Urinary bladder (tissue), 4 donors: Measurements from ENCODE around the gene GNAT1. TPM values are rescaled to one million over a fixed set of nuclear protein-coding genes. Genes with fewer than 3 reads are reported as not detected.
A peak's percentile ranks its signal among the peaks of the same experiment; 100 is the strongest.

Experiments
- DNase-seq: peaks from one replicate; pipeline ENCODE4 v3.0.0-alpha.2; 2015; ENCODE audit errors: extremely low spot score
- H3K27ac ChIP-seq: one replicate; pipeline ENCODE4 v1.5.1; 2013; ENCODE audit warnings: low read depth, mild to moderate bottlenecking, moderate library complexity
- H3K36me3 ChIP-seq: one replicate; pipeline ENCODE4 v1.6.1; 2013; ENCODE audit warnings: mild to moderate bottlenecking, moderate library complexity; ENCODE audit not compliant: insufficient read depth
- H3K4me1 ChIP-seq: one replicate; pipeline ENCODE4 v1.6.1; 2013; ENCODE audit warnings: mild to moderate bottlenecking, moderate library complexity; ENCODE audit not compliant: insufficient read depth
- H3K4me3 ChIP-seq: one replicate; pipeline ENCODE4 v1.5.1; 2013; ENCODE audit warnings: low read depth, low read length
- WGBS: extraction: QIAGEN DNeasy Blood & Tissue Kit; methylation state at CpG from one replicate; pipeline ENCODE4 v1.1.7; 2013; 5-methylcytosine and 5-hydroxymethylcytosine counted together
- polyA plus RNA-seq: library from polyadenylated mRNA; stranded (reverse); fragments of 200-250 nt; gene quantifications from one replicate; pipeline ENCODE4 v1.2.3, GENCODE V29; 2013
- total RNA-seq: library from RNA; depleted of rRNA; stranded (reverse); fragments of >200 nt; gene quantifications from one replicate; pipeline ENCODE4 v1.2.3, GENCODE V29; 2014
- donor health status: healthy with polysubstance abuse.
- donor health status: healthy.

The GNAT1 gene
- total and polyA plus RNA-seq, 2 donors: not detected

DNA sequence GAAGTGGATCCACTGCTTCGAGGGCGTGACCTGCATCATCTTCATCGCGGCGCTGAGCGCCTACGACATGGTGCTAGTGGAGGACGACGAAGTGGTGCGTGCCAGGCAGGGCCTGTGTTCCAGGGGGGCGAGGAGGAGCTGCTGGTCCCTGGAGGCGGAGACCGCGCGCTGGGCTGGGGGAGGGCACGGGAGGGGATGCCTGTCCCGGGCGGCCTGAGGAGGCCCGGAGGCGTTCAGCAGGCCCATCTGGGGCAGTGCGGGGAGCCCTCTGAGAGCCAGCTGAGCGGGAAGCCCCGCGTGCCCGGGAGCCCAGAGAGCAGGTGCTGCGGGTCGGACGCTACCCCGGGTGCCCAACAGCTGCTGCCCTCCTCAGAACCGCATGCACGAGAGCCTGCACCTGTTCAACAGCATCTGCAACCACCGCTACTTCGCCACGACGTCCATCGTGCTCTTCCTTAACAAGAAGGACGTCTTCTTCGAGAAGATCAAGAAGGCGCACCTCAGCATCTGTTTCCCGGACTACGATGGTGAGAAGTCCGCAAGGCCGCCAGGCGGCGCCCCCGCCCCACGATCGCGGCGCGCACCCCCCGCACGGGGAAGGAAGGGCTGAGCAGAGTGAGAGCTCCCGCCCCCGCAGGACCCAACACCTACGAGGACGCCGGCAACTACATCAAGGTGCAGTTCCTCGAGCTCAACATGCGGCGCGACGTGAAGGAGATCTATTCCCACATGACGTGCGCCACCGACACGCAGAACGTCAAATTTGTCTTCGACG is 2.9 kb downstream of the GNAT1 start:
- no peak overlapping the region for H3K4me3 ChIP-seq
- no peaks in the 10 kb centered on the region for H3K4me1 ChIP-seq

GRCh38 chr3:50194903-50195500 is 3.6 kb downstream of the GNAT1 start:
- no peak for DNase-seq
- no peaks in the 10 kb centered on the region for H3K4me1 ChIP-seq
- no peaks in the 10 kb centered on the region for H3K36me3 ChIP-seq
- WGBS: 59% methylated on average over 14 of the region's 14 CpGs
- no peak overlapping the region for H3K4me3 ChIP-seq
- H3K27ac ChIP-seq: no peak overlapping the region

More for the DNA sequence above, 2.9 kb downstream of the GNAT1 start:
- Histone ChIP-seq H3K36me3 (no peaks in the 10 kb centered on the region), H3K27ac (no peak overlapping the region)
- 9% methylated on average over 70 of the region's 70 CpGs for WGBS
- no peak for DNase-seq

- no peaks in the 10 kb centered on the region for H3K36me3 ChIP-seq
- H3K27ac ChIP-seq: no peak overlapping the region
- 50% methylated on average over 4 of the region's 4 CpGs for WGBS
- H3K4me1 ChIP-seq: no peaks in the 10 kb centered on the region
- DNase-seq: no peak
- no peak overlapping the region for H3K4me3 ChIP-seq
These were observed 4.3 kb downstream of the GNAT1 start for GRCh38 chr3:50195501-50196252.

DNA sequence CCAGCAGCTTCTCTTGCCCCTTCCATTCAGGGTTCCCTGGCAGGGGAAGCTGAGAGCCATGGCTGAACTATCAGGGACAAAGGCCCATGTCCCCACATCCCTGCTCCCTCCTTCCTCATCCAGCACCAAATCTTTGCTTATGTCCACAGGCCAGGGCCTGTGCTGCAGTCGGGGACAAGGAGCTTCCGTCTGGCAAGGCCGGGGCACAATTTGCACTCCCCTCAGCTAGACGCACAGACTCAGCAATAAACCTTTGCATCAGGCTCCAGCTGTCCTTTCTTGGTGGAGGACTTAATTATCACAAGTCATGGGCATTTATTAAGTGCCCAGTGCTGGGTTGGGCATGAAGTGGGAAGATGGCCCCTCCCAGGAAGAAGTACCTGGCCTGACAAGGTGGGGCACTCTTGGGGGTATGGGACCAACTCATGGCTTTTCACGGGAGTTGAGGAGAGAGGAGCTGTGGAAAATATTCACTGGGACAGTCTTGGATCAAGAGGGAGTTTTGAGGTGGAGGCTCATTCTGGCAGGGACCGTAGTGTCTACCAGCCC is 4.9 kb downstream of the GNAT1 start:
- DNase-seq: no peak
- Histone ChIP-seq H3K4me1 (no peaks in the 10 kb centered on the region), H3K36me3 (no peaks in the 10 kb centered on the region), H3K27ac (no peak overlapping the region), H3K4me3 (no peak overlapping the region)
- 62% methylated on average over 6 of the region's 6 CpGs for WGBS

DNA sequence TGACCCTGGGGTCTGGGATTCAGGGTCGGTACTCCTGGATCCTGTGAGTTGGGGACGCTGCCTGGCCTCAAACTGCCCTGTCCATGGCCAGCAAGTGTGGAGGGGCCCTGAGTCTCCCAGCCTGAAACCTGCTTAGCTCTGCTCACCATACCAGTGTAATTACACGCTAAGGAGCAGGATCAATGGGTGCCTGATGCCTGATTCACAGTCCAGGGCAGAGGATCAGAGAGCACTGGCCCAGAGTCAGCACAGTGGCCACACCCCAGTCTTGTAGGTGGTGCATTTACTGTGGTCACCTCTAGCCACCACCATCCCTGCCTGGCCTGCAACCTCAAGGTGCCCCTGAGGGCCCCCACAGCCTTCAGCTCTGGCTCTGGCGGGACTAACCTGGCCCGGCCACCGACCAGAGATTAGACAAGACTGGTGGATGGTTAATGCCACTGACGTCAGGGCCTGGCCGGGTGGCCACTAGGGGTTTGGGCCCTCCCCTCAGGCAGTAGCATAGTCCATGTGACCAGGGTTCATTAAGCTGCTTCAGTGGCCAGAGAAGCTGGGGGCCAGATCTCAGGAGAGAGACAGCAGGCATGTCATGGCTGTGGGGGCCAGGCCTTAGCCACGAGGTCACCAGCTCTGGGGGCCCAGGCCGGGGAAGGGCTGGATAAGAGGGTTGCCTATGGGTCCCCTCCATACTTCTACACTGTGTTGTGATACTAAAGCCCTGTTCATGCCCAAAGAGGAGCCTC is 10.3 kb downstream of the GNAT1 start:
- no peaks in the 10 kb centered on the region for H3K4me1 ChIP-seq
- no peak for DNase-seq
- 83% methylated on average over 10 of the region's 10 CpGs for WGBS

DNA sequence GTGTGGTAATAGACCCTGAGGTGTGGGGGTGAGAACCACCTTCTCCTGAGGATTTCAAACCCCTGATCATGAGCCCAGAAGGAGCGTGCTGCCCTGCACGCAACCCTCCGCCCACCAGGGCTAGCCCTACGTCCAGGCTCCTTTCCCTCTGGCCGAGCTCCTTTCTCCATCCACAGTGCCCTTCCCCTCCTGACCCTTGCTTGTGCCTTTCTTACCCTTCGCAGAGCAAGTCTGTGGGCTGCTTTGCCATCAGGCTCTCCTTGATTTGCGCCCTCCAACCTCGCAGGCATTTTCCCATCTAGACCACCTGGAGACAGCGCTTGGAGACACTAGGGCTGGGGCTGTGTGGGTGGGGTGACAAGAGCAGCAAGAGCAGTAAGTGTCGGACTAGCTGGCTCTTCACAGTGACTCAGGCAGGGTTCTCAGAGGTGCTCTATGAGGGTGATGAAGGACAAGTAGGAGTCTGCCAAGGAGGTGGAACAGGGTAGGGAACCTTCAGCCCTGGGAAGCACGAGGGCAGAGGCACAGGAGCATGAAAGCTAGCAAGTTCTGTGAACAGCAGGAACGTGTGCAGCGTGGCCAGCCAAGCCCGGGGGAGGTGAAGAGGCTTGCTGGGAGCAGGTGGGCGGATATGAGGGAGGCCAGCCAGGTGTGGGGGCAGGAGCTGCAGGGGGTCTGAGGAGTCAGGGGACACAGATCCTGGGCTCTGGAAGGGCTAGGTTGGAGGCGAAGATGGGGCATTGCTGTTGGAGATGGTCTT is 11.1 kb downstream of the GNAT1 start:
- no peak for DNase-seq
- no peaks in the 10 kb centered on the region for H3K36me3 ChIP-seq
- WGBS: 87% methylated on average over 16 of the region's 16 CpGs
- no peak overlapping the region for H3K4me3 ChIP-seq
- no peaks in the 10 kb centered on the region for H3K4me1 ChIP-seq
- H3K27ac ChIP-seq: no peak overlapping the region

More for the DNA sequence above, 10.3 kb downstream of the GNAT1 start:
- no peaks in the 10 kb centered on the region for H3K36me3 ChIP-seq
- no peak overlapping the region for H3K27ac ChIP-seq
- H3K4me3 ChIP-seq: no peak overlapping the region

- no peak for DNase-seq
- Histone ChIP-seq H3K4me3 (no peak overlapping the region), H3K36me3 (no peaks in the 10 kb centered on the region), H3K27ac (no peak overlapping the region), H3K4me1 (no peaks in the 10 kb centered on the region)
- 70% methylated on average over 9 of the region's 9 CpGs for WGBS
These were observed 11.9 kb downstream of the GNAT1 start for GRCh38 chr3:50203113-50203808.

- Histone ChIP-seq H3K4me3 (no peak overlapping the region), H3K27ac (no peak overlapping the region), H3K36me3 (no peaks in the 10 kb centered on the region), H3K4me1 (no peaks in the 10 kb centered on the region)
- 68% methylated on average over 12 of the region's 12 CpGs for WGBS
- no peak for DNase-seq
These were observed 12.7 kb downstream of the GNAT1 start for GRCh38 chr3:50203809-50204803.

DNA sequence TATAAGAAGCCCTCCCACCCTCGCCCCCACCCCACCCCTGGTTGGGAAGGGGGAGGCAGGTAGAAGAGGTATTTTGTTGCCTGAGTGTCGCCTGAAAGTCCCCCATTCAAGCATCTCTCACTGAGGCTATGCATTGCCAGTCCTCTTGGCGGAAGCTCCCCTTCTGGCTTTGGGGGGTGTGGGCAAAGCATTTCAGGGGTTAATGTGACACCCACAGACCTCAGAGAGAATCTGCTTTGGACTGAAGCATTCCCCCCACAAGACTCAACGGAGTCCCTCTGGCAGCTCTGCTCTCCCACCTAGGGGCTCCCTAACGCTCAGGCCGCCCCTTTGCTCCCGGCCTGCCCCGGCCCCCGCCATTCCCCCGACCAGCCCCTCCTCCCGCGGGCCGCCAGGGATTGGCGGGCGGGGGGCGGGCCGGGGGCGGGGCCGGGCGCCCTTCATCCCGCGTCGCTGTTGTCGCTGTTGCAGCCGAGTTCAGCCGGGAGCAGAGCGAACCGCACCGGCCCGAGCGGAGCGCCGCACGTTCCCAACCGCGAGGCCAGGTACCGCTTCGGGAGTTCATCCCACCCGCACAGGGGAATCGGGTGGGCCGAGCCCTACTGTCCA is 13.5 kb downstream of the GNAT1 start, which contains the start of gene SLC38A3:
Gene SLC38A3, plus strand, starts transcription at position 468 of the 609 bp plus-strand sequence. CDS start 8,929 bp downstream, outside the sequence.
- 3% methylated on average over 41 of the region's 41 CpGs for WGBS
- no peak for DNase-seq
- Histone ChIP-seq H3K4me1 (no peaks in the 10 kb centered on the region), H3K27ac (no peak within 1 kb of the TSS), H3K4me3 (peak within 1 kb of the TSS; percentile 18), H3K36me3 (no peaks in the 10 kb centered on the region)

GRCh38 chr3:50205413-50206276 is 14.2 kb downstream of the GNAT1 start:
- Histone ChIP-seq H3K4me1 (no peaks in the 10 kb centered on the region), H3K27ac (no peak overlapping the region), H3K4me3 (peak overlapping the region; percentile 18), H3K36me3 (no peaks in the 10 kb centered on the region)
- WGBS: 5% methylated on average over 67 of the region's 67 CpGs
- DNase-seq: no peak
